H9 (cell line): Measurements from ENCODE around the gene PDCD10. TPM values are rescaled to one million over a fixed set of nuclear protein-coding genes. Genes with fewer than 3 reads are reported as not detected.

Experiments
- DNase-seq: peaks from one replicate; pipeline ENCODE4 v3.0.0-alpha.2; 2017
- H2AFZ ChIP-seq: one replicate; pipeline ENCODE4 v1.6.1; 2013; ENCODE audit warnings: mild to moderate bottlenecking, low read length, control low read depth, moderate library complexity
- H2AK5ac ChIP-seq: 2 replicates; pipeline ENCODE4 v1.6.1; 2013; ENCODE audit warnings: low read length, control low read depth, mixed read lengths; ENCODE audit not compliant: insufficient read length
- H2BK120ac ChIP-seq: one replicate; pipeline ENCODE4 v1.6.1; 2013; ENCODE audit warnings: low read depth, mild to moderate bottlenecking, low read length, control low read depth, inconsistent platforms; ENCODE audit not compliant: poor library complexity, severe bottlenecking
- H2BK12ac ChIP-seq: 2 replicates; pipeline ENCODE4 v1.6.1; 2013; ENCODE audit warnings: low read length, control low read depth, mixed read lengths, low read depth; ENCODE audit not compliant: insufficient read length
- H2BK15ac ChIP-seq: 2 replicates; pipeline ENCODE4 v1.6.1; 2013; ENCODE audit warnings: low read depth, low read length, control low read depth
- H2BK20ac ChIP-seq: one replicate; pipeline ENCODE4 v1.6.1; 2013; ENCODE audit warnings: low read depth, mild to moderate bottlenecking, low read length, control low read depth, inconsistent platforms; ENCODE audit not compliant: poor library complexity, severe bottlenecking
- H2BK5ac ChIP-seq: 2 replicates; pipeline ENCODE4 v1.6.1; 2013; ENCODE audit warnings: low read length, control low read depth, mixed read lengths; ENCODE audit not compliant: insufficient read length
- H3K14ac ChIP-seq: 2 replicates; pipeline ENCODE4 v1.6.1; 2013; ENCODE audit warnings: low read length, control low read depth; ENCODE audit not compliant: insufficient read depth
- H3K18ac ChIP-seq: 2 replicates; pipeline ENCODE4 v1.6.1; 2013; ENCODE audit warnings: low read depth, mild to moderate bottlenecking, mixed read lengths, low read length, control low read depth; ENCODE audit not compliant: insufficient read length
- H3K23ac ChIP-seq: 2 replicates; pipeline ENCODE4 v1.6.1; 2013; ENCODE audit warnings: low read length, control low read depth, mixed read lengths, low read depth; ENCODE audit not compliant: insufficient read length
- H3K23me2 ChIP-seq: 2 replicates; pipeline ENCODE4 v1.6.1; 2013; ENCODE audit warnings: low read depth, mild to moderate bottlenecking, mixed read lengths, low read length, control low read depth; ENCODE audit not compliant: insufficient read length, poor library complexity, severe bottlenecking
- H3K27ac ChIP-seq: 2 replicates; pipeline ENCODE4 v1.5.1; 2013; ENCODE audit warnings: low read length, control low read depth, mixed read lengths, low read depth; ENCODE audit not compliant: insufficient read length
- H3K27me3 ChIP-seq: 2 replicates; pipeline ENCODE4 v1.6.1; 2013; ENCODE audit warnings: low read length, control low read depth, inconsistent platforms; ENCODE audit not compliant: insufficient read depth
- H3K4ac ChIP-seq: 2 replicates; pipeline ENCODE4 v1.6.1; 2013; ENCODE audit warnings: low read depth, mild to moderate bottlenecking, control low read depth, inconsistent platforms, low read length, moderate library complexity
- H3K4me1 ChIP-seq: 2 replicates; pipeline ENCODE4 v1.6.1; 2013; ENCODE audit warnings: low read length, control low read depth, inconsistent platforms; ENCODE audit not compliant: insufficient read depth
- H3K4me2 ChIP-seq: 2 replicates; pipeline ENCODE4 v1.6.1; 2013; ENCODE audit warnings: low read length, control low read depth, mixed read lengths; ENCODE audit not compliant: insufficient read length, insufficient read depth
- H3K56ac ChIP-seq: 2 replicates; pipeline ENCODE4 v1.6.1; 2013; ENCODE audit warnings: low read depth, mild to moderate bottlenecking, mixed read lengths, low read length, control low read depth; ENCODE audit not compliant: insufficient read length
- H3K79me1 ChIP-seq: 2 replicates; pipeline ENCODE4 v1.6.1; 2013; ENCODE audit warnings: low read depth, mild to moderate bottlenecking, moderate library complexity, low read length, control low read depth, inconsistent platforms; ENCODE audit not compliant: insufficient read depth, poor library complexity, severe bottlenecking
- H3K79me2 ChIP-seq: 2 replicates; pipeline ENCODE4 v1.6.1; 2013; ENCODE audit warnings: low read length, control low read depth, inconsistent platforms; ENCODE audit not compliant: insufficient read depth
- H3K9ac ChIP-seq: 2 replicates; pipeline ENCODE4 v1.6.1; 2013; ENCODE audit warnings: low read length, control low read depth, mixed read lengths; ENCODE audit not compliant: insufficient read length; ENCODE audit errors: extremely low read depth
- H3K9me3 ChIP-seq: one replicate; pipeline ENCODE4 v1.6.1; 2013; ENCODE audit warnings: low read depth, low read length, inconsistent platforms; ENCODE audit not compliant: control insufficient read depth
- H3T11ph ChIP-seq: one replicate; pipeline ENCODE4 v1.6.1; 2013; ENCODE audit warnings: mild to moderate bottlenecking, low read length, control low read depth, inconsistent platforms
- H4K20me1 ChIP-seq: one replicate; pipeline ENCODE4 v1.6.1; 2013; ENCODE audit not compliant: control insufficient read depth, insufficient read length, insufficient read depth
- H4K5ac ChIP-seq: 2 replicates; pipeline ENCODE4 v1.6.1; 2013; ENCODE audit warnings: low read depth, mild to moderate bottlenecking, mixed read lengths, low read length, control low read depth; ENCODE audit not compliant: insufficient read length
- H4K8ac ChIP-seq: replicated peaks from 2 replicates; pipeline ENCODE4 v1.6.1; 2013; ENCODE audit warnings: low read length, control low read depth, mixed read lengths, low read depth; ENCODE audit not compliant: insufficient read length
- H4K91ac ChIP-seq: 2 replicates; pipeline ENCODE4 v1.6.1; 2013; ENCODE audit warnings: low read depth, mild to moderate bottlenecking, moderate library complexity, mixed read lengths, low read length, control low read depth; ENCODE audit not compliant: insufficient read length
- H3K27ac Mint-ChIP-seq, 3 experiments: 2 replicates in 2 of 3; 3 replicates in 1 of 3; pipeline ENCODE4 v1.8.0; 2020 to 2021; ENCODE audit warnings: mixed read lengths in 3 of 3, mild to moderate bottlenecking in 1 of 3, moderate library complexity in 1 of 3
- H3K27me3 Mint-ChIP-seq: 2 replicates; pipeline ENCODE4 v1.8.0; 2021; ENCODE audit warnings: low read depth, mild to moderate bottlenecking, moderate library complexity, mixed read lengths
- H3K36me3 Mint-ChIP-seq, 3 experiments: 2 replicates in 2 of 3; 3 replicates in 1 of 3; pipeline ENCODE4 v1.8.0; 2020 to 2021; ENCODE audit warnings: low read depth in 3 of 3, mixed read lengths in 3 of 3; ENCODE audit not compliant: insufficient read depth in 1 of 3
- H3K4me1 Mint-ChIP-seq, 2 experiments: 2 replicates each; pipeline ENCODE4 v1.8.0; 2020; ENCODE audit warnings: mixed read lengths in 2 of 2
- H3K4me3 Mint-ChIP-seq, 2 experiments: 2 replicates in 1 of 2; 3 replicates in 1 of 2; pipeline ENCODE4 v1.8.0; 2020 to 2021; ENCODE audit warnings: mild to moderate bottlenecking in 2 of 2, mixed read lengths in 2 of 2, moderate library complexity in 1 of 2
- H3K9me3 Mint-ChIP-seq, 2 experiments: 2 replicates in 1 of 2; 3 replicates in 1 of 2; pipeline ENCODE4 v1.8.0; 2020; ENCODE audit warnings: mild to moderate bottlenecking in 2 of 2, mixed read lengths in 2 of 2, moderate library complexity in 1 of 2
- CTCF ChIP-seq: fragments of 200-600 bp; sonication (generic); conservative IDR thresholded peaks from 3 replicates; pipeline ENCODE4 v1.8.0; 2021; ENCODE audit warnings: antibody characterized with exemption, mild to moderate bottlenecking
- WGBS: extraction: QIAGEN DNeasy Blood & Tissue Kit; methylation state at CpG from one replicate; pipeline ENCODE4 v1.1.7; 2013; ENCODE audit warnings: missing lambda C conversion rate, low lambda C conversion rate, mixed read lengths; ENCODE audit not compliant: insufficient read length; ENCODE audit errors: extremely low coverage; 5-methylcytosine and 5-hydroxymethylcytosine counted together
- total RNA-seq: library from RNA; stranded (reverse); gene quantifications from 2 replicates; pipeline ENCODE4 v1.2.1, GENCODE V29; 2021

Gene PDCD10
- total RNA-seq, 1 experiment from 2014 or later, result 64.3 TPM

- H4K8ac ChIP-seq, result no peak overlapping the region
- no peaks in the 10 kb centered on the region for H3K9me3 ChIP-seq
- H3K18ac ChIP-seq, result no peak overlapping the region
- no peak overlapping the region for H4K5ac ChIP-seq
- no peak overlapping the region for H2BK20ac ChIP-seq
- H3K4me1 ChIP-seq, result peaks cover 2% of the 10 kb centered on the region; the same call in 1 of the 2 replicates
- H2AK5ac ChIP-seq, result no peak overlapping the region
- H3K56ac ChIP-seq, result no peak overlapping the region
- no peaks in the 10 kb centered on the region for H3K23me2 ChIP-seq
- H3K4me3 Mint-ChIP-seq, result no peak overlapping the region
- H4K20me1 ChIP-seq, result no peaks in the 10 kb centered on the region
- H4K91ac ChIP-seq, result no peak overlapping the region
- no peak for TF ChIP-seq CTCF
- peaks cover 1 to 11% (median 4%) of the 10 kb centered on the region in 3 experiments; a peak in 4 of 7 replicates for H3K36me3 Mint-ChIP-seq
- DNase-seq, result no peak
- H3K14ac ChIP-seq, result no peak overlapping the region
- H3K23ac ChIP-seq, result no peak overlapping the region
- no peak overlapping the region for H2AFZ ChIP-seq
- H3K27me3 Mint-ChIP-seq, result no peaks in the 10 kb centered on the region
- no peaks in the 10 kb centered on the region for H3K79me2 ChIP-seq
- no peaks in the 10 kb centered on the region for H3K27me3 ChIP-seq
- no peaks in the 10 kb centered on the region for H3K79me1 ChIP-seq
- H3K4me1 Mint-ChIP-seq, result peaks cover 11 to 12% of the 10 kb centered on the region in 2 experiments
- WGBS, result no CpG with 5 or more reads among the region's 1 CpG
- H2BK120ac ChIP-seq, result no peak overlapping the region
- H3K9me3 Mint-ChIP-seq, result peaks cover 4 to 9% of the 10 kb centered on the region in 2 experiments; a peak in 4 of 5 replicates
- H2BK5ac ChIP-seq, result no peak overlapping the region
- no peak overlapping the region for H3K4me2 ChIP-seq
- no peak overlapping the region for H3K4ac ChIP-seq
- no peak overlapping the region for H2BK12ac ChIP-seq
- no peak overlapping the region for H3K9ac ChIP-seq
- no peak overlapping the region for H3K27ac Mint-ChIP-seq
- no peak overlapping the region for H3K27ac ChIP-seq
- H2BK15ac ChIP-seq, result no peak overlapping the region
- no peak overlapping the region for H3T11ph ChIP-seq
These were observed 42.7 kb upstream of the PDCD10 start for GRCh38 chr3:167777356-167777755.
